H9 (cell line): ENCODE results near the gene OR4M2. TPM values are rescaled to one million over a fixed set of nuclear protein-coding genes. Genes with fewer than 3 reads are reported as not detected.
"Not testable (repeated sequence)": the region's sequence is repeated elsewhere in the genome, so short reads cannot be mapped to it uniquely, and the experiment has no call there.

Source experiments
- DNase-seq: peaks from one replicate; pipeline ENCODE4 v3.0.0-alpha.2; 2017
- H2AFZ ChIP-seq: one replicate; pipeline ENCODE4 v1.6.1; 2013; ENCODE audit warnings: mild to moderate bottlenecking, low read length, control low read depth, moderate library complexity
- H2AK5ac ChIP-seq: 2 replicates; pipeline ENCODE4 v1.6.1; 2013; ENCODE audit warnings: low read length, control low read depth, mixed read lengths; ENCODE audit not compliant: insufficient read length
- H2BK120ac ChIP-seq: one replicate; pipeline ENCODE4 v1.6.1; 2013; ENCODE audit warnings: low read depth, mild to moderate bottlenecking, low read length, control low read depth, inconsistent platforms; ENCODE audit not compliant: poor library complexity, severe bottlenecking
- H2BK12ac ChIP-seq: 2 replicates; pipeline ENCODE4 v1.6.1; 2013; ENCODE audit warnings: low read length, control low read depth, mixed read lengths, low read depth; ENCODE audit not compliant: insufficient read length
- H2BK15ac ChIP-seq: 2 replicates; pipeline ENCODE4 v1.6.1; 2013; ENCODE audit warnings: low read depth, low read length, control low read depth
- H2BK20ac ChIP-seq: one replicate; pipeline ENCODE4 v1.6.1; 2013; ENCODE audit warnings: low read depth, mild to moderate bottlenecking, low read length, control low read depth, inconsistent platforms; ENCODE audit not compliant: poor library complexity, severe bottlenecking
- H2BK5ac ChIP-seq: 2 replicates; pipeline ENCODE4 v1.6.1; 2013; ENCODE audit warnings: low read length, control low read depth, mixed read lengths; ENCODE audit not compliant: insufficient read length
- H3K14ac ChIP-seq: 2 replicates; pipeline ENCODE4 v1.6.1; 2013; ENCODE audit warnings: low read length, control low read depth; ENCODE audit not compliant: insufficient read depth
- H3K18ac ChIP-seq: 2 replicates; pipeline ENCODE4 v1.6.1; 2013; ENCODE audit warnings: low read depth, mild to moderate bottlenecking, mixed read lengths, low read length, control low read depth; ENCODE audit not compliant: insufficient read length
- H3K23ac ChIP-seq: 2 replicates; pipeline ENCODE4 v1.6.1; 2013; ENCODE audit warnings: low read length, control low read depth, mixed read lengths, low read depth; ENCODE audit not compliant: insufficient read length
- H3K23me2 ChIP-seq: 2 replicates; pipeline ENCODE4 v1.6.1; 2013; ENCODE audit warnings: low read depth, mild to moderate bottlenecking, mixed read lengths, low read length, control low read depth; ENCODE audit not compliant: insufficient read length, poor library complexity, severe bottlenecking
- H3K27ac ChIP-seq: 2 replicates; pipeline ENCODE4 v1.5.1; 2013; ENCODE audit warnings: low read length, control low read depth, mixed read lengths, low read depth; ENCODE audit not compliant: insufficient read length
- H3K27me3 ChIP-seq: 2 replicates; pipeline ENCODE4 v1.6.1; 2013; ENCODE audit warnings: low read length, control low read depth, inconsistent platforms; ENCODE audit not compliant: insufficient read depth
- H3K4ac ChIP-seq: 2 replicates; pipeline ENCODE4 v1.6.1; 2013; ENCODE audit warnings: low read depth, mild to moderate bottlenecking, control low read depth, inconsistent platforms, low read length, moderate library complexity
- H3K4me1 ChIP-seq: 2 replicates; pipeline ENCODE4 v1.6.1; 2013; ENCODE audit warnings: low read length, control low read depth, inconsistent platforms; ENCODE audit not compliant: insufficient read depth
- H3K4me2 ChIP-seq: 2 replicates; pipeline ENCODE4 v1.6.1; 2013; ENCODE audit warnings: low read length, control low read depth, mixed read lengths; ENCODE audit not compliant: insufficient read length, insufficient read depth
- H3K56ac ChIP-seq: 2 replicates; pipeline ENCODE4 v1.6.1; 2013; ENCODE audit warnings: low read depth, mild to moderate bottlenecking, mixed read lengths, low read length, control low read depth; ENCODE audit not compliant: insufficient read length
- H3K79me1 ChIP-seq: 2 replicates; pipeline ENCODE4 v1.6.1; 2013; ENCODE audit warnings: low read depth, mild to moderate bottlenecking, moderate library complexity, low read length, control low read depth, inconsistent platforms; ENCODE audit not compliant: insufficient read depth, poor library complexity, severe bottlenecking
- H3K79me2 ChIP-seq: 2 replicates; pipeline ENCODE4 v1.6.1; 2013; ENCODE audit warnings: low read length, control low read depth, inconsistent platforms; ENCODE audit not compliant: insufficient read depth
- H3K9ac ChIP-seq: 2 replicates; pipeline ENCODE4 v1.6.1; 2013; ENCODE audit warnings: low read length, control low read depth, mixed read lengths; ENCODE audit not compliant: insufficient read length; ENCODE audit errors: extremely low read depth
- H3K9me3 ChIP-seq: one replicate; pipeline ENCODE4 v1.6.1; 2013; ENCODE audit warnings: low read depth, low read length, inconsistent platforms; ENCODE audit not compliant: control insufficient read depth
- H3T11ph ChIP-seq: one replicate; pipeline ENCODE4 v1.6.1; 2013; ENCODE audit warnings: mild to moderate bottlenecking, low read length, control low read depth, inconsistent platforms
- H4K20me1 ChIP-seq: one replicate; pipeline ENCODE4 v1.6.1; 2013; ENCODE audit not compliant: control insufficient read depth, insufficient read length, insufficient read depth
- H4K5ac ChIP-seq: 2 replicates; pipeline ENCODE4 v1.6.1; 2013; ENCODE audit warnings: low read depth, mild to moderate bottlenecking, mixed read lengths, low read length, control low read depth; ENCODE audit not compliant: insufficient read length
- H4K8ac ChIP-seq: replicated peaks from 2 replicates; pipeline ENCODE4 v1.6.1; 2013; ENCODE audit warnings: low read length, control low read depth, mixed read lengths, low read depth; ENCODE audit not compliant: insufficient read length
- H4K91ac ChIP-seq: 2 replicates; pipeline ENCODE4 v1.6.1; 2013; ENCODE audit warnings: low read depth, mild to moderate bottlenecking, moderate library complexity, mixed read lengths, low read length, control low read depth; ENCODE audit not compliant: insufficient read length
- H3K27ac Mint-ChIP-seq, 3 experiments: 2 replicates in 2 of 3; 3 replicates in 1 of 3; pipeline ENCODE4 v1.8.0; 2020 to 2021; ENCODE audit warnings: mixed read lengths in 3 of 3, mild to moderate bottlenecking in 1 of 3, moderate library complexity in 1 of 3
- H3K27me3 Mint-ChIP-seq: 2 replicates; pipeline ENCODE4 v1.8.0; 2021; ENCODE audit warnings: low read depth, mild to moderate bottlenecking, moderate library complexity, mixed read lengths
- H3K36me3 Mint-ChIP-seq, 3 experiments: 2 replicates in 2 of 3; 3 replicates in 1 of 3; pipeline ENCODE4 v1.8.0; 2020 to 2021; ENCODE audit warnings: low read depth in 3 of 3, mixed read lengths in 3 of 3; ENCODE audit not compliant: insufficient read depth in 1 of 3
- H3K4me1 Mint-ChIP-seq, 2 experiments: 2 replicates each; pipeline ENCODE4 v1.8.0; 2020; ENCODE audit warnings: mixed read lengths in 2 of 2
- H3K4me3 Mint-ChIP-seq, 2 experiments: 2 replicates in 1 of 2; 3 replicates in 1 of 2; pipeline ENCODE4 v1.8.0; 2020 to 2021; ENCODE audit warnings: mild to moderate bottlenecking in 2 of 2, mixed read lengths in 2 of 2, moderate library complexity in 1 of 2
- H3K9me3 Mint-ChIP-seq, 2 experiments: 2 replicates in 1 of 2; 3 replicates in 1 of 2; pipeline ENCODE4 v1.8.0; 2020; ENCODE audit warnings: mild to moderate bottlenecking in 2 of 2, mixed read lengths in 2 of 2, moderate library complexity in 1 of 2
- WGBS: extraction: QIAGEN DNeasy Blood & Tissue Kit; methylation state at CpG from one replicate; pipeline ENCODE4 v1.1.7; 2013; ENCODE audit warnings: missing lambda C conversion rate, low lambda C conversion rate, mixed read lengths; ENCODE audit not compliant: insufficient read length; ENCODE audit errors: extremely low coverage; 5-methylcytosine and 5-hydroxymethylcytosine counted together
- long read RNA-seq: library from polyadenylated mRNA; unstranded; transcript quantifications from one replicate; pipeline ENCODE4 v2.0.0, GENCODE V29; 2020
- total RNA-seq: library from RNA; stranded (reverse); gene quantifications from 2 replicates; pipeline ENCODE4 v1.2.1, GENCODE V29; 2021

The OR4M2 gene, protein sequence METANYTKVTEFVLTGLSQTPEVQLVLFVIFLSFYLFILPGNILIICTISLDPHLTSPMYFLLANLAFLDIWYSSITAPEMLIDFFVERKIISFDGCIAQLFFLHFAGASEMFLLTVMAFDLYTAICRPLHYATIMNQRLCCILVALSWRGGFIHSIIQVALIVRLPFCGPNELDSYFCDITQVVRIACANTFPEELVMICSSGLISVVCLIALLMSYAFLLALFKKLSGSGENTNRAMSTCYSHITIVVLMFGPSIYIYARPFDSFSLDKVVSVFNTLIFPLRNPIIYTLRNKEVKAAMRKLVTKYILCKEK
- not detected in 2 replicates for total RNA-seq
- long read RNA-seq: 0 reads

DNA sequence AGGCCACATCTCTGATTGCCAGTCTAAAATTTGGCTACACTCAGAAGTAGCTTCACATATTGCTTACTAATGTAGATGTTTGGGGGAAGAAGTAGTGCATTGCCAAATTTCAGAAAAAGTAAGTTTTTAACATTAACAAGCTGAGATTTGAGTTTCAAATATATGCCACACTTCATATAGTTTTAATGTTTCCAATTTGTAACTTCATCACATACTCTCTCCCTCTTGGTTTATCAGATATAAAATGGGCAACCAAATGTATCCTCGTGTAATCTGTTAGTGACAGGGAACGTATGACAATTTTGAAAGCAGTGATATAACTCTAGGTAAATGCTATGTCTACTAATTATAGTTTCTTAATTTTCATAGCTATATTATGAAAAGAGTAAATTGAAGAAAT lies at the start of gene OR4M2:
OR4M2 (plus strand) TSS at position 301 of the 400 bp plus-strand sequence; CDS start at position 399, 98 bp downstream.
- DNase-seq, H2AK5ac ChIP-seq, H3K79me1 ChIP-seq, H3K27ac Mint-ChIP-seq, H2BK15ac ChIP-seq, H2AFZ ChIP-seq, H3K9ac ChIP-seq, H2BK12ac ChIP-seq, H3K56ac ChIP-seq, H4K8ac ChIP-seq, H3K23me2 ChIP-seq, H3K9me3 ChIP-seq, H4K5ac ChIP-seq, H3K4me1 ChIP-seq, H2BK5ac ChIP-seq, H3K14ac ChIP-seq, H3K79me2 ChIP-seq, H3T11ph ChIP-seq, H3K4me1 Mint-ChIP-seq, H3K9me3 Mint-ChIP-seq, H3K27me3 ChIP-seq, H3K4me2 ChIP-seq, H3K36me3 Mint-ChIP-seq, H4K91ac ChIP-seq, H2BK20ac ChIP-seq, H3K18ac ChIP-seq, H3K4me3 Mint-ChIP-seq, H4K20me1 ChIP-seq, H2BK120ac ChIP-seq, H3K27me3 Mint-ChIP-seq, H3K4ac ChIP-seq, H3K27ac ChIP-seq, H3K23ac ChIP-seq: not testable (repeated sequence)
- WGBS: no CpG with 5 or more reads among the region's 2 CpGs

DNA sequence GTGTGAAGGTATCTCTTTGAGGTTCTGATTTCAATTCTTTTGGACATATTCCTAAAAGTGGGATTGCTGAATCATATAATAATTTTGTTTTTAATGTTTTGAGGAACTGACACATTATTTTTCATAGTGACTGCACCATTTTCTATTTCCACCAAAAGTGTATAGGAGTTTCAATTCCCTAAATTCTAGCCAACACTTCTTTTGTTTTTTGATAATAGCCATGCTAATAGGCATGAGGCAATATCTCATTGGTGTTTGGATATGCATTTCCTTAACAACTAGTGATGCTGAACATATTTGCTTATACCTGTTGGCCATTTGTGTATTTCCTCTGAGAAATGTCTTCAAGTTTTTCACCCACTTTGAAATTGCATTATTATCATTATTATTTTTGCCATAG lies 11.1 kb upstream of the OR4M2 start:
- H3K4ac ChIP-seq, H3K4me3 Mint-ChIP-seq, H3K14ac ChIP-seq, H3K79me2 ChIP-seq, H3K27me3 Mint-ChIP-seq, H3K4me1 Mint-ChIP-seq, H4K8ac ChIP-seq, H3K4me1 ChIP-seq, H3K18ac ChIP-seq, H2BK15ac ChIP-seq, H3K23ac ChIP-seq, H3T11ph ChIP-seq, H3K27me3 ChIP-seq, H3K9ac ChIP-seq, H3K36me3 Mint-ChIP-seq, H2BK12ac ChIP-seq, H2AFZ ChIP-seq, H4K91ac ChIP-seq, H3K27ac Mint-ChIP-seq, H3K79me1 ChIP-seq, H3K56ac ChIP-seq, H3K27ac ChIP-seq, H2BK5ac ChIP-seq, H2BK20ac ChIP-seq, H4K20me1 ChIP-seq, H4K5ac ChIP-seq, H3K9me3 Mint-ChIP-seq, DNase-seq, H3K4me2 ChIP-seq, H3K23me2 ChIP-seq, H3K9me3 ChIP-seq, H2AK5ac ChIP-seq, H2BK120ac ChIP-seq: not testable (repeated sequence)
